CD14-positive monocyte (primary cell): ENCODE results near the gene ROBO2. TPM values are rescaled to one million over a fixed set of nuclear protein-coding genes. Genes with fewer than 3 reads are reported as not detected.

Experiments
- DNase-seq, 3 donors: peaks; one replicate each; pipeline ENCODE4 v3.0.0-alpha.2; 2011 to 2022
- H2AFZ ChIP-seq: 2 replicates; pipeline ENCODE4 v1.6.0; 2012; ENCODE audit warnings: mild to moderate bottlenecking, low read depth, low read length, inconsistent platforms; ENCODE audit not compliant: insufficient read depth, poor library complexity, severe bottlenecking
- H3K27ac ChIP-seq, 2 donors: 1 replicate in 1 of 2; 2 replicates in 1 of 2; pipeline ENCODE4 v1.5.1; 2012 to 2013; ENCODE audit warnings: low read length in 2 of 2, control low read depth in 1 of 2, inconsistent platforms in 1 of 2, low read depth in 1 of 2, mild to moderate bottlenecking in 1 of 2
- H3K27me3 ChIP-seq, 2 donors: one replicate each; pipeline versions ENCODE4 v1.6.0 to v1.6.1; 2011 to 2013; ENCODE audit warnings: low read length in 2 of 2; ENCODE audit not compliant: control insufficient read depth in 2 of 2, insufficient read depth in 2 of 2
- H3K36me3 ChIP-seq, 2 donors: replicated peaks in 1 of 2; 1 replicate in 1 of 2; 2 replicates in 1 of 2; pipeline versions ENCODE4 v1.5.1 to v1.6.1; 2012 to 2013; ENCODE audit warnings: low read length in 2 of 2, control low read depth in 1 of 2, inconsistent platforms in 1 of 2, mild to moderate bottlenecking in 1 of 2; ENCODE audit not compliant: insufficient read depth in 2 of 2, control insufficient read depth in 1 of 2
- H3K4me1 ChIP-seq, 2 donors: 1 replicate in 1 of 2; 2 replicates in 1 of 2; pipeline versions ENCODE4 v1.5.1 to v1.6.1; 2012 to 2013; ENCODE audit warnings: low read length in 2 of 2, control low read depth in 1 of 2, inconsistent platforms in 1 of 2, mild to moderate bottlenecking in 1 of 2, moderate library complexity in 1 of 2; ENCODE audit not compliant: insufficient read depth in 2 of 2, control insufficient read depth in 1 of 2
- H3K4me2 ChIP-seq: replicated peaks from 2 replicates; pipeline ENCODE3; 2012; ENCODE audit warnings: low read length, moderate library complexity, mild to moderate bottlenecking; ENCODE audit not compliant: poor library complexity, severe bottlenecking; ENCODE audit errors: extremely low read depth
- H3K4me3 ChIP-seq, 3 experiments: fragments of 200-600 bp in 1 of 3; sonication (generic) in 1 of 3; replicated peaks in 1 of 3; 1 replicate in 2 of 3; 2 replicates in 1 of 3; pipeline ENCODE4 v1.5.1; 2011 to 2013; ENCODE audit warnings: low read length in 3 of 3, mild to moderate bottlenecking in 3 of 3, control low read depth in 2 of 3, low read depth in 2 of 3, inconsistent platforms in 1 of 3, moderate library complexity in 1 of 3
- H3K79me2 ChIP-seq: 2 replicates; pipeline ENCODE4 v1.6.0; 2012; ENCODE audit warnings: mild to moderate bottlenecking, control low read depth, inconsistent platforms, low read length, moderate library complexity; ENCODE audit not compliant: insufficient read depth
- H3K9ac ChIP-seq: 2 replicates; pipeline ENCODE4 v1.6.0; 2017; ENCODE audit warnings: low read length, mild to moderate bottlenecking; ENCODE audit not compliant: insufficient read depth, poor library complexity, severe bottlenecking
- H3K9me3 ChIP-seq, 2 donors: replicated peaks in 1 of 2; 1 replicate in 1 of 2; 2 replicates in 1 of 2; pipeline versions ENCODE4 v1.5.1 to v1.6.1; 2012 to 2013; ENCODE audit warnings: low read length in 2 of 2, control low read depth in 1 of 2; ENCODE audit not compliant: control insufficient read depth in 1 of 2, insufficient read depth in 1 of 2
- H4K20me1 ChIP-seq: 2 replicates; pipeline ENCODE4 v1.6.0; 2012; ENCODE audit warnings: mild to moderate bottlenecking, low read length, control low read depth, moderate library complexity; ENCODE audit not compliant: insufficient read depth
- H3K27ac Mint-ChIP-seq, 7 donors: one replicate each; pipeline ENCODE4 v1.8.0; 2020; ENCODE audit warnings: mild to moderate bottlenecking in 7 of 7, mixed read lengths in 7 of 7, moderate library complexity in 6 of 7, inconsistent platforms in 2 of 7
- H3K27me3 Mint-ChIP-seq, 3 donors: one replicate each; pipeline ENCODE4 v1.8.0; 2021 to 2022; ENCODE audit warnings: low read depth in 3 of 3, mild to moderate bottlenecking in 3 of 3, mixed read lengths in 3 of 3, moderate library complexity in 3 of 3, inconsistent platforms in 1 of 3
- H3K36me3 Mint-ChIP-seq, 2 donors: one replicate each; pipeline ENCODE4 v1.8.0; 2020; ENCODE audit warnings: mixed read lengths in 2 of 2, inconsistent platforms in 1 of 2, mild to moderate bottlenecking in 1 of 2
- H3K4me1 Mint-ChIP-seq: one replicate; pipeline ENCODE4 v1.8.0; 2020; ENCODE audit warnings: mild to moderate bottlenecking, mixed read lengths
- H3K4me3 Mint-ChIP-seq, 2 donors: one replicate each; pipeline ENCODE4 v1.8.0; 2020; ENCODE audit warnings: mild to moderate bottlenecking in 2 of 2, mixed read lengths in 2 of 2, moderate library complexity in 1 of 2
- H3K9me3 Mint-ChIP-seq, 7 donors: one replicate each; pipeline ENCODE4 v1.8.0; 2020 to 2022; ENCODE audit warnings: mixed read lengths in 7 of 7, mild to moderate bottlenecking in 6 of 7, moderate library complexity in 6 of 7, inconsistent platforms in 2 of 7
- CTCF ChIP-seq: fragments of 200-600 bp; IDR thresholded peaks from one replicate; pipeline ENCODE4 v1.8.0; 2022; ENCODE audit warnings: antibody characterized with exemption, mild to moderate bottlenecking
- WGBS: methylation state at CpG from one replicate; pipeline ENCODE4 v1.1.5; 2013; ENCODE audit warnings: missing lambda C conversion rate; ENCODE audit not compliant: insufficient coverage; 5-methylcytosine and 5-hydroxymethylcytosine counted together
- intact Hi-C, 2 donors: fragments of 100-400 bp; cut with micrococcal nuclease; formaldehyde crosslinking; loops; one replicate each; pipeline versions ENCODE4 v1.15.0 to v1.15.1; 2023
- polyA plus RNA-seq, 3 donors: library from polyadenylated mRNA; depleted of rRNA in 1 of 3; unstranded in 2 of 3; stranded (reverse) in 1 of 3; fragments of 300-500 nt in 2 of 3; fragments of >200 nt in 1 of 3; fragmentation: Illumina TruSeq in 2 of 3; gene quantifications; 1 replicate in 2 of 3; 2 replicates in 1 of 3; pipeline ENCODE4 v1.2.3, GENCODE V29; 2012 to 2021

The ROBO2 gene
- polyA plus RNA-seq, 3 donors: not detected

DNA sequence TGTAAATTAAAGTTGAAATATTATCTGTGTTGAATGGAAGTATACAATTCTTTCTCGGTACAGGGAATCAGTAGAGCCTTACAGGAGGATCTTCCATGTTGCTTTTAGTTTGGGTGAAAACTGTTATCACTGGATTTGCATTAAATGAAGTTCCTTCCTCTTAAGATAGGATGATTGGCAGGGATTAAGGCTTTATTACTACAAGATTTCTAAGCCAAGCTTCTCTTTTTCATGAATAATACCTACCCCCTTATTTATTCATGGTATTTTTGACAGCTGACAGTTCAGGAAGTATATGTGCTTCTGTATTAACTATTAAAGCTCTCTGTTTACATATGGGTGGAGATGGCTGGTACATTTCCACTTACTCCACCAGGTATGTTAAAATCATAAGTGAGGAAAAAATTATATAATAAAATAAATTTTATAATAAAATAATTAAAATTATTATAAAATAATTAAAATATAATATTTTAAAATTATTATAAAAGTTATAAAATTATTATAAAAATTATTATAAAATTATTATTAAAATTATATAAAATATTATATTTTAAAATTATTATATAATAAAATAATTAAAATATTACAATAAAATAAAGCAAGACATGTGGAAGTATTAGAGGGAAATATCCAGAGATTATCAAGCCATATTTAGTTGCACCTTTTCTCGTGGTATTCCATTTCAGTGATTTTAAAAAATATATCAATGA, 332.9 kb downstream of the ROBO2 start:
- H3K27me3 Mint-ChIP-seq: no peaks in the 10 kb centered on the region
- Histone ChIP-seq H3K9me3 (no peaks in the 10 kb centered on the region), H2AFZ (no peak overlapping the region), H3K27ac (no peak overlapping the region), H3K9ac (no peak overlapping the region), H3K79me2 (no peaks in the 10 kb centered on the region), H3K27me3 (no peaks in the 10 kb centered on the region), H4K20me1 (no peaks in the 10 kb centered on the region), H3K36me3 (no peaks in the 10 kb centered on the region), H3K4me1 (no peaks in the 10 kb centered on the region), H3K4me3 (no peak overlapping the region), H3K4me2 (no peak overlapping the region)
- intact Hi-C loops: no loop called here
- H3K4me3 Mint-ChIP-seq: no peak overlapping the region
- H3K27ac Mint-ChIP-seq: no peak overlapping the region
- 100% methylated on average over 1 of the region's 2 CpGs for WGBS
- no peaks in the 10 kb centered on the region for H3K36me3 Mint-ChIP-seq
- no peak for TF ChIP-seq CTCF
- peaks cover 0 to 2% (median 0%) of the 10 kb centered on the region in 7 donors for H3K9me3 Mint-ChIP-seq
- H3K4me1 Mint-ChIP-seq: no peaks in the 10 kb centered on the region
- DNase-seq: no peak

GRCh38 chr3:77373619-77374018, 333.7 kb downstream of the ROBO2 start:
- Histone ChIP-seq H3K27ac (no peak overlapping the region), H4K20me1 (no peaks in the 10 kb centered on the region), H3K4me1 (no peaks in the 10 kb centered on the region), H3K9me3 (no peaks in the 10 kb centered on the region), H2AFZ (no peak overlapping the region), H3K79me2 (no peaks in the 10 kb centered on the region), H3K27me3 (no peaks in the 10 kb centered on the region), H3K4me2 (no peak overlapping the region), H3K9ac (no peak overlapping the region), H3K4me3 (no peak overlapping the region), H3K36me3 (no peaks in the 10 kb centered on the region)
- intact Hi-C loops: no loop called here
- H3K27ac Mint-ChIP-seq: no peak overlapping the region
- no peaks in the 10 kb centered on the region for H3K4me1 Mint-ChIP-seq
- peaks cover 0 to 2% (median under 1%) of the 10 kb centered on the region in 7 donors for H3K9me3 Mint-ChIP-seq
- WGBS: 0% methylated on average over 1 of the region's 6 CpGs
- TF ChIP-seq CTCF: no peak
- DNase-seq: no peak
- H3K4me3 Mint-ChIP-seq: no peak overlapping the region
- H3K27me3 Mint-ChIP-seq: no peaks in the 10 kb centered on the region
- H3K36me3 Mint-ChIP-seq: no peaks in the 10 kb centered on the region
